ENCODE measurements around the gene CHEK1. TPM values are rescaled to one million over a fixed set of nuclear protein-coding genes. Genes with fewer than 3 reads are reported as not detected.
"Not testable (repeated sequence)": the region's sequence is repeated elsewhere in the genome, so short reads cannot be mapped to it uniquely, and the experiment has no call there.

The CHEK1 gene
- total and polyA plus RNA-seq, 9 donors, result 7.6 to 16.6 (median 9.6) TPM

DNA sequence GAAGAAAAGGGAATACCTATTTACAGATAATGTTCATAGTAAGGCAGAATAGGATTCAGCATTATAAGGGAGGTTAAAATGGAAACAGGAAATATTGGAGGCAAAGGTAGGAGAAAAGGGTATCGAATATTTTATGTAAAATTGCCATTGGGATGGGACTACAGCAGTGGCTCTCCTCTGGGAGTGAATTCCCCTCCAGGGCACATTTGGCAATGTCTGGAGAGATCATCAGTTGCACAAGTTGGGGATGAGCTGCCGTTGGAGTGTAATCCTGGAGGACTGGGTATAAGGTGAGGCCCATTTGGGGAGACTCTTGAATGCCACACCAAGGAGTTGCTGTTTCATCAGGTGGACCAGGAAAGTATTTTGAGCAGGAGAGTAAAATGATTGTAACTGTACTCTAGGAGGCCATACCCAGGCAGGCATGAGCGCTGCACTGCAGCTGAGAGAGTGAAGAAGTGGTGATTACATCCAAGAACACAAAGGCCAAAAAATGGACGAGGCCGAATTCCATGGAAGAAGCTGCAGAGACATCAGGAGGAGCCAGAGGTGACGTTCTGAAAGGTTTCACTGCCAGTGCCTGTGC, 64.4 kb downstream of the CHEK1 start:
- WGBS (ENCODE audit: insufficient coverage), result 81% methylated on average over 4 of the region's 6 CpGs
- Histone ChIP-seq H3K4me3 (ENCODE audit: low read length) (no peak overlapping the region), H3K4me1 (ENCODE audit: control insufficient read depth, insufficient read depth, low read length) (no peaks in the 10 kb centered on the region), H3K9me3 (replicated peaks; ENCODE audit: control insufficient read depth, low read depth, low read length) (no peaks in the 10 kb centered on the region), H3K36me3 (ENCODE audit: control insufficient read depth, insufficient read depth, low read length) (no peaks in the 10 kb centered on the region), H3K27ac (ENCODE audit: low read length) (no peak overlapping the region), H3K27me3 (ENCODE audit: control insufficient read depth, insufficient read depth, low read length) (no peaks in the 10 kb centered on the region)
- DNase-seq, result no peak

DNA sequence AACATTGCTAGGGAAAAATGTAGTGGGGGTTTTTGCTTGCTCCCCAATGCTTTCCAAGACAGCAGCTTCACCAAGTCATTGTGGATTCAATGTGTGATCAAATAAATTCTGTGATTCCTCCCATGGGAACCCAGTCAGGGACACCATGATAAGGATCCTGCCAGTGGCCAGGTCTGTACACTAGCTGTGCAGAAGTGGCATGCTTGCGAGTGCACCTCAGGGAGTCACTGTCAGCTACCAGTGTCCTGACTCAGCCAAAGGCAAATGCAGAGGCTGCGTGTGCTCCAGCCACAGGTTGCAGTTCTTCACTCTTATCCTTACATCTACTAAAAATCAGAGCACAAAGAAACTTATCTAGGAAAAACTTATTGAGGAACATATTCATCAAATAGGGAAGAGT, 65.0 kb downstream of the CHEK1 start:
- H3K4me1 ChIP-seq (ENCODE audit: control insufficient read depth, insufficient read depth, low read length), result no peaks in the 10 kb centered on the region
- H3K4me3 ChIP-seq (ENCODE audit: low read length), result no peak overlapping the region
- 100% methylated on average over 1 of the region's 2 CpGs for WGBS (ENCODE audit: insufficient coverage)
- H3K9me3 ChIP-seq (replicated peaks; ENCODE audit: control insufficient read depth, low read depth, low read length), result no peaks in the 10 kb centered on the region
- H3K27ac ChIP-seq (ENCODE audit: low read length), result no peak overlapping the region
- H3K27me3 ChIP-seq (ENCODE audit: control insufficient read depth, insufficient read depth, low read length), result no peaks in the 10 kb centered on the region
- H3K36me3 ChIP-seq (ENCODE audit: control insufficient read depth, insufficient read depth, low read length), result no peaks in the 10 kb centered on the region
- no peak for DNase-seq

DNA sequence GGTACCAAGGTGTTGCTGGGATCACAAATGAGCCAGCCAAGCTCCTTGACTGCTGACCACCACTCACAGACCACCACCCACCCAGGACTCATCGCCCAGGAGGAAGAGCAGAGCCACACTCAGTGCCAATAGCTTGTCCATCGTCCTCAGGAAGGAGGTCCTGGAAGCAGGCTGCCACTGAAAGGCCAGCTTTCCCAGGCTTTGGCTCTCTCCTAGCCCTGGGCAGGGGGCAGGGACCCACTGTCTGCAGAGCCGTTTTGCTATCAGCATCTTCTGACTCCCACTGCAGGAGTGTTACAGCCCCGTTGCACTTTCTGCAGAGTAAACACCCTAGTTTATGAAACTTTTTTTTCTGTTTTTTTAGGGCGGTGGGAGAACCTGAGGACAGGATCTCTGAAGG, 67.9 kb downstream of the CHEK1 start:
- H3K9me3 ChIP-seq (replicated peaks; ENCODE audit: control insufficient read depth, low read depth, low read length), result no peaks in the 10 kb centered on the region
- no peak overlapping the region for H3K27ac ChIP-seq (ENCODE audit: low read length)
- no peak for DNase-seq
- 75% methylated on average over 3 of the region's 5 CpGs for WGBS (ENCODE audit: insufficient coverage)
- H3K27me3 ChIP-seq (ENCODE audit: control insufficient read depth, insufficient read depth, low read length), result no peaks in the 10 kb centered on the region
- no peaks in the 10 kb centered on the region for H3K36me3 ChIP-seq (ENCODE audit: control insufficient read depth, insufficient read depth, low read length)
- H3K4me3 ChIP-seq (ENCODE audit: low read length), result no peak overlapping the region
- no peaks in the 10 kb centered on the region for H3K4me1 ChIP-seq (ENCODE audit: control insufficient read depth, insufficient read depth, low read length)

DNA sequence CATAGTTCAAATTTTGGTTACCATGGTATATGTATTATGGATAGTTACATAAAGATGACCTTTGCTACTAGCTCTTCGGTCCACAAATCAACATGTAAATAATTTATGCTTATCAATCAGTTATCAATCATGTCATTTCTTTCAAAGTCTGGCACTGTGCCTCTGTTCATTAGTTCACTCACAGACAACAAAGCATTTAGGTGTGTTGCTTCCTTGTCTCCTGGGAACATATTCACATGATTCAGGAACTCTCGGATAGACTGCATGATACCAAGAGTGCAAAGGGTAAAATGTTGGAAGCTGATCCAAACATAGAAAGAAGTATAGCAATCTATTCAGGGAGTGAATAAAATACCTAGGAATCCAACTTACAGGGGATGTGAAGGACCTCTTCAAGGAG, 70.0 kb downstream of the CHEK1 start:
- H3K4me3 ChIP-seq (ENCODE audit: low read length), result no peak overlapping the region
- no peaks in the 10 kb centered on the region for H3K27me3 ChIP-seq (ENCODE audit: control insufficient read depth, insufficient read depth, low read length)
- WGBS (ENCODE audit: insufficient coverage), result no CpG with 5 or more reads among the region's 2 CpGs
- no peak overlapping the region for H3K27ac ChIP-seq (ENCODE audit: low read length)
- no peaks in the 10 kb centered on the region for H3K4me1 ChIP-seq (ENCODE audit: control insufficient read depth, insufficient read depth, low read length)
- no peaks in the 10 kb centered on the region for H3K36me3 ChIP-seq (ENCODE audit: control insufficient read depth, insufficient read depth, low read length)
- no peak for DNase-seq
- H3K9me3 ChIP-seq (replicated peaks; ENCODE audit: control insufficient read depth, low read depth, low read length), result no peaks in the 10 kb centered on the region

DNA sequence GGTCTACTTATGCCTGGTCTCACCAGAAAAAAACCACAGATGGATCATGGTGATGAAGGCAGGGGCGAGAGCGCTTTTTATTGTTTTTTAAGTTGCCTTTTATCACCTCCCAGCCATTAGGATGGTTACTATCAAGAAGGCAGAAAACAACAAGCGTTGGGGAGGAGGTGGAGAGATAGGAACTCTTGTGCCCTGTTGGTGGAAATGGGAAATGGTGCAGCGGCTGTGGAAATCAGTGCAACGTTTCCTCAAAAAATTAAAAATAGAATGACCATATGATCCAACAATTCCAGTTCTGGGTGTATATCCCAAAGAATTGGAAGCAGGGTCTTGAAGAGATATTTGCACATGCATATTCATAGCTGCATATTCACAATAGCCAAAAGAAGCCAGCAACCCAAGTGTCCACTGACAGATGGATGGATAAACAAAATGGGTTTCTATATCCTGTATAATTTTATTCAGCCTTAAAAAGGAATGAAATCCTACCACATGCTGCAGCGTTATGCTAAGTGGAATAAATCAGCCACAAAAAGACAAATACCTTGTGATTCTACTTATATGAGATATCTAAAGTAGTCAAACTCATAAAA, 76.2 kb downstream of the CHEK1 start:
- no peaks in the 10 kb centered on the region for H3K27me3 ChIP-seq (ENCODE audit: control insufficient read depth, insufficient read depth, low read length)
- no peak overlapping the region for H3K27ac ChIP-seq (ENCODE audit: low read length)
- 70% methylated on average over 2 of the region's 6 CpGs for WGBS (ENCODE audit: insufficient coverage)
- no peaks in the 10 kb centered on the region for H3K4me1 ChIP-seq (ENCODE audit: control insufficient read depth, insufficient read depth, low read length)
- no peaks in the 10 kb centered on the region for H3K9me3 ChIP-seq (replicated peaks; ENCODE audit: control insufficient read depth, low read depth, low read length)
- H3K4me3 ChIP-seq (ENCODE audit: low read length), result no peak overlapping the region
- no peak for DNase-seq
- H3K36me3 ChIP-seq (ENCODE audit: control insufficient read depth, insufficient read depth, low read length), result no peaks in the 10 kb centered on the region

DNA sequence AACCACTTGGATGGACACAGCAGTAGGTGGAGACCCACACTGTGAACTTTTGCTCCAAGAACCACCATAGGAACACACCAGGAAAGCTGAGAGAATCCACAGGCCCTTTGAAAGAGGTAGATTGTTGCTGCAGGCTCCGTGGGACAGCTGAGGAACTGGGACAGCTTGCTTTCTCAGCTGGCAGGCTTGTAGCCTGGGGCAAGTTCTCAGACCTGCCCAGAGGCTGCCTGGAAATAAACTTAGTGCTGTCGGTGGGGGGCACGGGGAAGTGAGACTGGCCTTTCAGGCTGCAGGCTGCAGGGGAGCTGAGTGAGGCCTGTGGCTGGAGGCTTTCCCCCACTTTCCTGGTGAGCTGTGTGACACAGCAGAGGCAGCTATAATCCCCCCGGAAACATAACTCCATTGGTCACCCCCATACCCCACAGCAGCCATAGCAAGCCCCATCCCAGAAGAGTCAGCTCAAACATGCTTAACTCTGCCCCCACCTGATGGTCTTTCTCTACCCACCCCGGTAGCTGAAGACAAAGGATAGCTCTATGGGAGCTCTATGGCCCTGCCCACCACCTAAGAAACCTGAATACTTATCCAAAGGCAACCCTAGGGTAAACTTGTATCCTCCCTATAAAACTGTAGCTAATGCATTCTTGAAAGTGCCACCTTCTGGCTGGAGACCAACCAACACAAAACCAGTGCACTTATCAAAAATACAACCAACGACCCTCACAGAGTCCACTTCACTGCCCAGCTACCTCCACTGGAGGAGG, 77.1 kb downstream of the CHEK1 start:
- H3K4me1 ChIP-seq (ENCODE audit: control insufficient read depth, insufficient read depth, low read length), result no peaks in the 10 kb centered on the region
- H3K27me3 ChIP-seq (ENCODE audit: control insufficient read depth, insufficient read depth, low read length), result no peaks in the 10 kb centered on the region
- no peaks in the 10 kb centered on the region for H3K36me3 ChIP-seq (ENCODE audit: control insufficient read depth, insufficient read depth, low read length)
- DNase-seq, result no peak
- 45% methylated on average over 4 of the region's 6 CpGs for WGBS (ENCODE audit: insufficient coverage)
- H3K4me3 ChIP-seq (ENCODE audit: low read length), result no peak overlapping the region
- no peak overlapping the region for H3K27ac ChIP-seq (ENCODE audit: low read length)
- H3K9me3 ChIP-seq (replicated peaks; ENCODE audit: control insufficient read depth, low read depth, low read length), result no peaks in the 10 kb centered on the region

DNA sequence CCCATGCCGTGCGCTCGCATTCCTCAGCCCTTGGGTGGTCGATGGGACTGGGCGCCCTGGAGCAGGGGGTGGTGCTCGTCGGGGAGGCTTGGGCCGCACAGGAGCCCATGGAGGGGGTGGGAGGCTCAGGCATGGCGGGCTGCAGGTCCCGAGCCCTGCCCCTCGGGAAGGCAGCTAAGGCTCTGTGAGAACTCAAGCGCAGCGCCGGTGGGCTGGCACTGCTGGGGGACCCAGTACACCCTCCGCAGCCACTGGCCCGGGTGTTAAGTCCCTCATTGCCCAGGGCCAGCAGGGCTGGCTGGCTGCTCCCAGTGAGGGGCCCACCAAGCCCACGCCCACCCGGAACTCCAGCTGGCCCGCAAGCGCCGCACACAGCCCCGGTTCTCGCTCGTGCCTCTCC, 79.7 kb downstream of the CHEK1 start:
- not testable (repeated sequence) for DNase-seq; H3K9me3 ChIP-seq (replicated peaks; ENCODE audit: control insufficient read depth, low read depth, low read length); H3K36me3 ChIP-seq (ENCODE audit: control insufficient read depth, insufficient read depth, low read length); H3K27ac ChIP-seq (ENCODE audit: low read length); H3K4me1 ChIP-seq (ENCODE audit: control insufficient read depth, insufficient read depth, low read length); H3K4me3 ChIP-seq (ENCODE audit: low read length); H3K27me3 ChIP-seq (ENCODE audit: control insufficient read depth, insufficient read depth, low read length)
- WGBS (ENCODE audit: insufficient coverage), result 95% methylated on average over 11 of the region's 24 CpGs

DNA sequence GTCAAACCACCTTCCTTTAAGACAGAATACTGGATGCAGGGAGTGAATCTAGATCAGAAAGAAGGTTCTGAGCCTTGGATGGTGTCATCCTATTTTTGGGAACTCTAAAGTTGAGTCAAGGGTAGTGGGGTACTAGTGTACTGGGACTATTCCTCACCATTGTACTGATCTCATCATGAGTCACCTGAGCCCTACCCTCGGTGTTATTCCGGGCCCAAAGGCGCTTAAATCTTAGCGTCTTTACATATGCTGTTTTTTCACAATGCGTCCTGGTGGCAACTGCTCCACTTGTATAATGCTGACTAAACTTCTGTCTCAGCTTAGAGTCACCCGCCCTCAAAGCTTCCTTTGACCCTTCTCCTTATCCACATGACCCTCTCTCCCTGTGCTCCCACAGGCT, 95.8 kb downstream of the CHEK1 start:
- 85% methylated on average over 6 of the region's 6 CpGs for WGBS (ENCODE audit: insufficient coverage)
- Histone ChIP-seq H3K36me3 (ENCODE audit: control insufficient read depth, insufficient read depth, low read length) (no peaks in the 10 kb centered on the region), H3K4me1 (ENCODE audit: control insufficient read depth, insufficient read depth, low read length) (no peaks in the 10 kb centered on the region), H3K27ac (ENCODE audit: low read length) (no peak overlapping the region), H3K27me3 (ENCODE audit: control insufficient read depth, insufficient read depth, low read length) (no peaks in the 10 kb centered on the region), H3K9me3 (replicated peaks; ENCODE audit: control insufficient read depth, low read depth, low read length) (peaks cover 2% of the 10 kb centered on the region), H3K4me3 (ENCODE audit: low read length) (no peak overlapping the region)
- no peak for DNase-seq

DNA sequence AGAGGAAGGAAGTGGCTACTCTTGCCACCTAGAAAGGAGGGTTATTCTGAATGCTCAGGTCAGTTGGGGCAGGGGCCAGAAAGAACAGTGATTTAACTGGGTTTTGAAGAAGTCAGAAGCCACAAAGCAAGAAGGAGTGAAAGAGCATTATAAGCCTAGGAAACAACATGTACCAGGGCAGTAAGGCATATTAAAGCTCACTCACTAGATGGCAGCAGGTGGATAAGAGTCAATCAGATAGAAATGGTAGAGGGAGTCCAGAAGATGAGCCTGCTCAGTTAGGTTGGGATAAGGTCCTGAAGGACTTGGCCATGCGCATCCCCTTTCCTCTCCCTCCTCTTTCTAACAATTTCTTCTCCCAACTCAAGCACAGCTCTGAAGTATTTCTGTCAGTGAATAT, 99.2 kb downstream of the CHEK1 start:
- Histone ChIP-seq H3K4me3 (ENCODE audit: low read length) (no peak overlapping the region), H3K27me3 (ENCODE audit: control insufficient read depth, insufficient read depth, low read length) (no peaks in the 10 kb centered on the region), H3K9me3 (replicated peaks; ENCODE audit: control insufficient read depth, low read depth, low read length) (no peaks in the 10 kb centered on the region), H3K36me3 (ENCODE audit: control insufficient read depth, insufficient read depth, low read length) (no peaks in the 10 kb centered on the region), H3K27ac (ENCODE audit: low read length) (no peak overlapping the region), H3K4me1 (ENCODE audit: control insufficient read depth, insufficient read depth, low read length) (no peaks in the 10 kb centered on the region)
- DNase-seq, result no peak
- no CpG with 5 or more reads among the region's 1 CpG for WGBS (ENCODE audit: insufficient coverage)

All from muscle of leg (tissue), 11 donors.